ENCODE results near the gene IDH3B. TPM values are rescaled to one million over a fixed set of nuclear protein-coding genes. Genes with fewer than 3 reads are reported as not detected.
"Not testable (repeated sequence)": the region's sequence is repeated elsewhere in the genome, so short reads cannot be mapped to it uniquely, and the experiment has no call there.

IDH3B gene
- total RNA-seq, 1 donor from 2014 or later = 65.0 TPM

GRCh38 chr20:2694519-2694918, 30.5 kb upstream of the IDH3B start:
- no peak for DNase-seq

- no peak for DNase-seq
These were observed 30.0 kb upstream of the IDH3B start for GRCh38 chr20:2694008-2694471.

DNA sequence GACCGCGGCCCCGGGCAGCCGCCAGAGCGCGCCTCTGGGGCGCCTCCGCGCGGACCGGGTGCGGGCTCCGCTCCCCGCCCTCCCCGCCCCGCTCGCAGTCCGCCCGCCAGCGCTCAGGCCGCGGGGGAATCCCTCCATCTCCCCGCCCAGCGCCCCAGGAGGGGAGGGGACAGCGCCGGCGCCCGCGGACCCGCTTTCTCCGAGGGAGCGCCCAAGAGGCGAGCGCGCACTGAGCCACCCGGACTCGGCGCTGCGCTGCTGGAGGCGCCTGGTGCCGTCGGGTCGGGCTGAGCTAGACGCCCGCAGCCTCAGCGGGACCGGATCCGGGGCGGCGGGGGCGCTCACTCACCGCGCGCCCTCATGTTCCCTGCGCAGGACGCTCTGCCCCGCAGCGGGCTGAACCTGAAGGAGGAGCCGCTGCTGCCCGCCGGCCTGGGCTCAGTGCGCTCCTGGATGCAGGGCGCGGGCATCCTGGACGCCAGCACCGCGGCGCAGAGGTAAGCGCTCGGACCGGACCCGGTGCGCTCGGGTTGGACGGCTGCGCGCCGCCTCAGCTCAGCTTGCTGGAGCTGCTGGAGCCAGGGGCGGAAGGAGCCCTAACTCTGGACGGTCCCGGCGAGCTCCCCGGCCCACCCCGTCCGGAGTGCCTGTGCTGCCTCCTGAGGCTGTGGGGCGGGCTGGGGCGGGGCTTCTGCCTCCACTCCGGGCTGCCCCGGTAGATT, 29.4 kb upstream of the IDH3B start:
- DNase-seq = no peak

GRCh38 chr20:2692886-2693285, 28.9 kb upstream of the IDH3B start:
- no peak for DNase-seq

DNA sequence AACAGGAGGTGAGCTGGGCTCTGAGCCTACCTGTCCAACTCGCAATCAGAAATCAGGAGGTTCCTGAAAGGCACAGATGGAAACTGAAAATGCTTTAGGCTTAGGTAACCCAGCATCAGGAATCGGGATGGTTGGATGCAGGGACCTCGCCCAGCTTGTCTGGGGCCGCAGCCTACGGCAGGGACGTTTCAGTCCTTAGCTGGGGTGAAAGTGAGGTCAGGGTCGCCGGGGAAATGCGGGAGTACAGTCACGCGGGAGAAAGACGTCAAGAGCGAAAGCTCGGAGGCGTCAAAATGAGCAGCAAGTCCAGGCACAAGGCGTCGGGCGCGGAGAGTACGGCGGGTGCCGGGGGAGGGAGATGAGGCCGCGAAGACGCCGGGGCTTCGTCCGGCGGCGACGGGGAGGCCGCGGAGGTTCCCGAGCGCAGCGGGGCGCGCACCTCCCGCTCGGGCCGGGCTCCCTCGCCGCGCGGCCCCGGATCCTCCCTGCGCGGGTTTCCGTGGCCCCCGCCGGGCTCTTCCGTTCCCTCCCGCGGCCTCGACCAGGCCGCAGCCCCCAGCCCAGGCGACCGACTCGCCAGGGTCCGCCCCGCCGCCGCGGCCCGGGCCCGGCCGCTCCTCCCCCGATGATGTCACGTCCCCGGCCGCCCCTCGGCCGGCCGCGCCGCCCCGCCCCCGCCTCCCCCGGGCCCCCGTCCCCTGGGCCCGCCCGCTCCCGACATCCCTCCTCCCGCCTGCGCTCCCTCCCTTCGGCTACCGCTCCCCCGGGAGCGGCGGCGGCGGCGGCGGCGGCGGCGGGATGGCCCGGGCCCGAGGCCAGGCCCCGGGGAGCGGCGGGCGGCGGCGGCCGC, 28.2 kb upstream of the IDH3B start, which contains the start of gene EBF4:
EBF4 (plus strand) TSS at position 745 of the 850 bp plus-strand sequence. CDS start 866 bp downstream, outside the sequence.
- no peak for DNase-seq

DNA sequence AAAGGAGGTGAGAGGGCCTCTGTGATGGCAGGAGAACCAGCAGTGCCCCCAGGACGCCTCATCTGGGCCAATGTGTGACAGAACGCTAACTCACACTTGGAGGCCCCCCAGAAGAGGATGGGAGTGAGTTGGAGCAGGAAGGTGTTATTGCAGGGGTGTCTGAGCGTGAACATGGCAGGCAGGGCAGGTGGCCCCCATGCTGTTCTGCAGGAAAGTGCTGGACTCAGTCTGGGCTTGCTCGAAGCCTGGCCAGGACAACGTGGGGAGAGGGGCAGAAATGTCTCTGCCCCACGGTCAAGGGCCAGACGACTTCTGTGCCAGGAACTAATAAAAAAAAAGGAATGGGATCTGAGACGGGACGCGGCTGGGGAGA, 27.6 kb upstream of the IDH3B start:
- no peak for DNase-seq

GRCh38 chr20:2691127-2691526, 27.1 kb upstream of the IDH3B start:
- no peak for DNase-seq

- DNase-seq = no peak
These were observed 26.7 kb upstream of the IDH3B start for GRCh38 chr20:2690718-2691117.

DNA sequence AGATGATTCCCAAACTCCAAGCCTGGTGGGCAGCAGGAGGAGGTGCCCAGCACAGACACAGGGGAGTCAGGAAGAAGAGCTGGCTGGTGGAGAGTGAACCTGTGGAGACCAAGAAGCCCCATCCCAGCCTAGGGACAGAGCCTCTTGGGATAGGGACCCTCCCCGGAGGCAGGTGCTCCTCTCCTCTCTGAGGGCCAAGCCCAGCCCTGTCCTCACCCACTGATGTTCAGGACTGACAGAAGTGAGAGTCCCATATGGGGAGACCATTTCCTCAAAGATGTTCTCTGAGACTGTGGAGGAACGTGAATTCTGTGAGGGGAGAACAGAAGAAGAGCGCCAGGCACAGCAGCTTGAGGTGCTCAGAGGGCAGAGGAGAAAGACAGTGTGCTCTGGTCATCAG, 26.2 kb upstream of the IDH3B start:
- no peak for DNase-seq

DNA sequence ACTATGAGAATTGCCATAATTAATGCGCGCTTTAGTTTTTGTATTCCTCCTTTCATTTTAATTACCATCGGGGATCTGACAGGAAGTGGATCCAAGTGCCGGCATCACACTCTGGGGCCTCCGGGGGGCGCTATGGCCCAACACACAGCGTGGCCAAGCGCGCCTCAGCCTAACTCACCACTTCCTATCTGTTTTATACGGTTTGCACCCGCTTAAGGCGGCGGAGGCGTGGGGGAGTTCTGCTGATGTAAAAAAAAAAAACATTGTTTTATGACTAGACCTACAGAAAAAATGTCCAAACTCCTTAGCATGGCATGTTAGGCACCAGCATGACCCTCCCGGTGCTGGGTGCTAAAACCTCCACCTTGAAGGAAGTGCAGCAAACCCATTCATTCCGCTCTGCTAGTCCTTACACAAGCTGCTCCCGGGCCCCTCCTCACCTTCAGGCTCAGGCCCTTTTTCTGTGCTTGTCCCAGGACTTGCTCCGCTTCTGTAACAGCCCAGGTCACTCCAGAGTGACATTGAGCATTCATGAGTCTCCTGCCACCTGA, 24.1 kb upstream of the IDH3B start:
- no peak for DNase-seq

GRCh38 chr20:2687514-2687913, 23.5 kb upstream of the IDH3B start:
- no peak for DNase-seq

DNA sequence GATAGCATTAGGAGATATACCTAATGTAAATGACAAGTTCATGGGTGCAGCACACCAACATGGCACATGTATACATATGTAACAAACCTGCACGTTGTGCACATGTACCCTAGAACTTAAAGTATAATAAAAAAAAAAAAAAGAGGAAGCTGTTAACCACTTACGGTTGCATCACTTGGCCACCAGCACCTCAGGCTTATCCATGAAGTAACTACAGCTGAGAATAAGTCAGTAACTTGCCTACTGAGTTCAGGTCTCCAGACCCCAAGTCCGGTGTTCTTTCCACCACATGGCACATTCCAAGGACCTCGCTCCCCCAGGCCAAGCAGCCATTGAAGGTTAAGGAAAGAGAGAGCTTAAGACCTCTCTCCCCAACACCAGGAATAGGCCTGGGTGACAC, 20.8 kb upstream of the IDH3B start:
- DNase-seq = not testable (repeated sequence)

- not testable (repeated sequence) for DNase-seq
These were observed 18.0 kb upstream of the IDH3B start for GRCh38 chr20:2682040-2682439.

DNA sequence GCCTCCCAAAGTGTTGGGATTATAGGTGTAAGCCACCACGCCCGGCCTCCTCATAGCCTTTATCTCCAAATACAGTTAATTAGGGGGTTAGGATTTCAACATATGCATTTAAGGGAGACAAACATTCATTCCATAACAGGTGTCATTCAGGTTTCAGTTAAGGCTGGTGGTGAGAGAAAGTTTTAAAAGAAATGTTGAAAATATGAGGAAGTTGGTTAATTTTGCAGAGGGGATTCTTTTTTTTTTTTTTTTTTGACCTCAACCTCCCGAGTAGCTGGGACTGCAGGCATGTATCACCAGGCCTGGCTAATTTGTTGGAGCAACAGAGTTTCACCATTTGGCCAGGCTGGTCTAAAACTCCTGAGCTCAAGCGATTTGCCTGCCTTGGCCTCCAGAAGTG, 16.0 kb upstream of the IDH3B start:
- no peak for DNase-seq

DNA sequence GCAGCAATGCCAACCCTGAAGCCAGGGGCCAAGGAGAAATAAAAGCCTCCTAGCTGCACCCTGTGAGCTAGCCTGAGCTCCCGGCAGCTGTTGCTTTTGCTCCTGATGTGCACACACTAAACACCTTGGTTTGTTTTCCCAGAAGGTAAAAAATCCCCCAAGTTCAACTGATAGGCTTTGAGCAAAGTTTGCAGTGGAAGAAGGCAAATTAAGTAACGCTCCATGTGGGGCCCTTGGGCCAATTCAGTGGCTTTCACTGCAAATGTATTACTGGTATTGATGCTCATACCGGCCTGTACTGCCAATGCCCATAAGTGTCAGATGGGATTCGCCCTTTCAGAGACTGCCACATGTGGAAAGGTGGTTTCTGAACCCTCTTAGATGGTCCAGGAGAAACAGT, 9.4 kb upstream of the IDH3B start:
- DNase-seq = no peak

DNA sequence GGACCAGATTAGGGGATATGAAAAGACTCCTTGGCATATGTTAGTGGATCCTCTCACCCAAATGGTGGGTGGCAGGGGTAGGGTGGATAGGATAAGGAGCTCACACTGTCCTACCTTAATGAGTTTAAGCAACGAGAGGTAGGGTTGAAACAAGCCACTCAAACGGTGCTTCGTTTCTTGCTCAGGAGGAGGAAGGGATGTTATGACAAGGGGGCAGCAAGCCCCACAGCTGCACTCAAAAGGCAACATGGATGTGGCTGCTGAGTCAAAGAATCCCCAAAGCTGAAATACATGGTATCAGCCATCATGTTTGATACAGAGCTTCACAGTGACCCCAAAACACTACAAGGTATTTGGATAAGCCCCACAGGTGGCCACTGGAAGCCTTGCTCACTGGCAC, 8.4 kb upstream of the IDH3B start:
- DNase-seq = no peak

DNA sequence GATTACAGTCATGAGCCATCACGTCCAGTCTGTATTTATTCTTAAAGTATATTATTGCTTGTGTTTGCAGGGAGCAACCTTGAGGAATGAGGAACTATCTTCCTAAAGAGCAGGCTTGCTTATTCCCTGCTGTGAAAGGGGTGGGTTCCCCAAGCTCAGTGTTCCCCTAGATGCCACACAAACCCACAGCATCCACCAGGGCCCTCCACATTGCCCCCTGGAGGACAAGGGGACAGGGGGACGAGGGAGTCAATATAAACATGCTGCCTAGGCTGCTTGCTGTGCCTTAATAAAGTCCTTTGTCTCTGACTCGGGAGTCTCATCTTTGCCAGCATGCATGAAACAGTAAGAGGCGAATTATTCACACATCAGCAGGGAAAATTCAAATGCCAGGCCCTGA, 8.0 kb upstream of the IDH3B start:
- DNase-seq = no peak

- DNase-seq = no peak
These were observed 591 bp downstream of the IDH3B start for GRCh38 chr20:2663364-2663886.

- DNase-seq = no peak
These were observed 4.5 kb downstream of the IDH3B start for GRCh38 chr20:2659547-2659946.

DNA sequence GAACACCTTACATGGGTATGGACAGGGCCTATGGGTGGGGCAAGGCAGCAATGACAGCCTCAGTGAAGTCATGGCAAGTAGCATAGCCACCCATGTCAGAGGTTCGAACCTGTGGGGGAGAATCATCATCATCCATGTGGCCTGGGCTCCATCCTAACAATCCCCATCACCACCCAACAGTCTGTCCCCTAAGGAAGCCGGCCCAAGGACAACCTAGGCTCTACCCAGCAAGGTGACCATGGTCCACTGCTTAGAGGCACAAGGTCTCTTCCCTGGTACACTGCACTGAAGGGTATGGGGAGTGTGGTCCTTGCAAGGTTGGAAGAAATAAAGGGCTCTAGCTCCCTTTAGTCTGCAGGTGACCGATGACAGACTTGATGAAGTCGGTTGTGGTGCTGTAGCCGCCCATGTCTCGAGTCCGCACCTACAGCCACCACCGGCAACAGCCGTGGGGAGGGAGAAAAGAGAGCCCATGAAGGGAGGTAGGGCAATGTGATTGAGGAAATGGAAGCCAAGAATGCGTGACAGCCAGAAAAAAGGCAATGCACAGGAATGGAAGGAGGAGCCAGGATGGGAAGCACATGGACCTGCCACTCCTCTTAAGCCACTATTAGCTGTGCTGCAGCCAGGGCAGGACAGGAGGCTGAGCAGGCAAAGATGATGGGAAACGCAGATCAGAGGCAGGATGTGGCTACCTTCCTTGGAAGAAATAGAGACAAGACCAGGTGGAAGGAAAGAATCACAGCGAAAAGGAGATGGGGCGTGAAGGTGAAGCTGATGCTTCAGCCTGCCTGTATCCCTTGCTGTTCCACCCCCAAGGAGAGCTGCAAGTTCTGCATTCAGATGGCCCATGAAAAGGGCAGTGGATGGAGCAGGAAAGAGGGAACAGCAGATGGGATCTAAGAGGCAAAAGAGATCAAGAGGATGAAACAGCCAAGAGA, 5.3 kb downstream of the IDH3B start:
- no peak for DNase-seq

DNA sequence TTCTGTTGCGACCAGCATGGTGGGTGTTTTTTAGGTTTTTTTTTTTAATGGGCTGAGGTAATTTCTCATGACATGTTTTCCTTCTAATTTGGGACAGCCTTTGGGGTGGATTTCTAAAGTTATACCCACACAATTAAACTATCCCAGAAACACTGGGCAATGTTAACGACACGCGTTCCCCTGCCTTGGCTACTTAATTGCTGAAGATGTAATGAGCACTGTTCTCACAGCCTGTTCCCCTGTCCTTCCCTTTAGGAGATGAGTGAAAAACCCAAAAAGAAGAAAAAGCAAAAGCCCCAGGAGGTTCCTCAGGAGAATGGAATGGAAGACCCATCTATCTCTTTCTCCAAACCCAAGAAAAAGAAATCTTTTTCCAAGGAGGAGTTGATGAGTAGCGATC, 6.3 kb downstream of the IDH3B start:
- DNase-seq = no peak

- no peak for DNase-seq
These were observed 6.8 kb downstream of the IDH3B start for GRCh38 chr20:2657241-2657640.

Measured in skin of body (tissue), 2 donors.